Measurements from ENCODE around the gene PCDHA12.
"Not testable (repeated sequence)": the region's sequence is repeated elsewhere in the genome, so short reads cannot be mapped to it uniquely, and the experiment has no call there.

The PCDHA12 gene, protein sequence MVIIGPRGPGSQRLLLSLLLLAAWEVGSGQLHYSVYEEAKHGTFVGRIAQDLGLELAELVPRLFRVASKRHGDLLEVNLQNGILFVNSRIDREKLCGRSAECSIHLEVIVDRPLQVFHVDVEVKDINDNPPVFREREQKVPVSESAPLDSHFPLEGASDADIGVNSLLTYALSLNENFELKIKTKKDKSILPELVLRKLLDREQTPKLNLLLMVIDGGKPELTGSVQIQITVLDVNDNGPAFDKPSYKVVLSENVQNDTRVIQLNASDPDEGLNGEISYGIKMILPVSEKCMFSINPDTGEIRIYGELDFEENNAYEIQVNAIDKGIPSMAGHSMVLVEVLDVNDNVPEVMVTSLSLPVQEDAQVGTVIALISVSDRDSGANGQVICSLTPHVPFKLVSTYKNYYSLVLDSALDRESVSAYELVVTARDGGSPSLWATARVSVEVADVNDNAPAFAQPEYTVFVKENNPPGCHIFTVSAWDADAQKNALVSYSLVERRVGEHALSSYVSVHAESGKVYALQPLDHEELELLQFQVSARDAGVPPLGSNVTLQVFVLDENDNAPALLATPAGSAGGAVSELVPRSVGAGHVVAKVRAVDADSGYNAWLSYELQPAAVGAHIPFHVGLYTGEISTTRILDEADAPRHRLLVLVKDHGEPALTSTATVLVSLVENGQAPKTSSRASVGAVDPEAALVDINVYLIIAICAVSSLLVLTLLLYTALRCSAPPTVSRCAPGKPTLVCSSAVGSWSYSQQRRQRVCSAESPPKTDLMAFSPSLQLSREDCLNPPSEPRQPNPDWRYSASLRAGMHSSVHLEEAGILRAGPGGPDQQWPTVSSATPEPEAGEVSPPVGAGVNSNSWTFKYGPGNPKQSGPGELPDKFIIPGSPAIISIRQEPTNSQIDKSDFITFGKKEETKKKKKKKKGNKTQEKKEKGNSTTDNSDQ

DNA sequence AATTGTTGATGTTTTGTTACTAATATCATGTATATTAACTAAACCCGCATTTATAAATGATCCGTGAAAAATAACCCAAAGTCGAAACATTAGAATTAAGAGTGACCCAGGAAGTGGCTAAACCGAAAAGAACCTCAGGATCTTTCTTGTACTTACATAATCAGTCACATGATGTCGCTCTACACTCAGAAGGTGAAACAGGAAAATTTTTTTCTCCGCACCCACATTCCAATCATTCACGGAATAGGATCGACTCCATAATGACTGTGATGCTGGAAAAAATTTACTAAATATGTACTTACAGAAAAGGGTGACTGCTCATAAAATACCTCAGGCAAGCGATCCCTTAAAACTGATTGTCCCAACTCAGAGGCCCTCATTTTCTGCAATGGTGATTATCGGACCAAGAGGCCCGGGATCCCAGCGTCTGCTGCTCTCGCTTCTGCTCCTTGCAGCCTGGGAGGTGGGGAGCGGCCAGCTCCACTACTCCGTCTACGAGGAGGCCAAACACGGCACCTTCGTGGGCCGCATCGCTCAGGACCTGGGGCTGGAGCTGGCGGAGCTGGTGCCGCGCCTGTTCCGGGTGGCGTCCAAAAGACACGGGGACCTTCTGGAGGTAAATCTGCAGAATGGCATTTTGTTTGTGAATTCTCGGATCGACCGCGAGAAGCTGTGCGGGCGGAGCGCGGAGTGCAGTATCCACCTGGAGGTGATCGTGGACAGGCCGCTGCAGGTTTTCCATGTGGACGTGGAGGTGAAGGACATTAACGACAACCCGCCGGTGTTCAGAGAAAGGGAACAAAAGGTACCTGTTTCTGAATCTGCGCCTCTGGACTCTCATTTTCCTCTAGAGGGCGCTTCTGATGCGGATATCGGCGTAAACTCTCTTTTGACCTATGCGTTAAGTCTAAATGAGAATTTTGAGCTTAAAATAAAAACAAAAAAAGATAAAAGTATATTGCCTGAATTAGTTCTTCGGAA is at the start of gene PCDHA12:
Gene PCDHA12, plus strand, starts transcription at position 224 of the 981 bp plus-strand sequence. Its CDS starts 165 bp downstream, at position 389.
- DNase-seq: no peak

- peak; percentile 52 for DNase-seq
These were observed 47.3 kb upstream of the PCDHA12 start, which contains the start of gene PCDHA6 for GRCh38 chr5:140827704-140828361. Gene PCDHA6 (plus strand): TSS chr5:140827960. CDS start chr5:140828092, 132 bp downstream.

DNA sequence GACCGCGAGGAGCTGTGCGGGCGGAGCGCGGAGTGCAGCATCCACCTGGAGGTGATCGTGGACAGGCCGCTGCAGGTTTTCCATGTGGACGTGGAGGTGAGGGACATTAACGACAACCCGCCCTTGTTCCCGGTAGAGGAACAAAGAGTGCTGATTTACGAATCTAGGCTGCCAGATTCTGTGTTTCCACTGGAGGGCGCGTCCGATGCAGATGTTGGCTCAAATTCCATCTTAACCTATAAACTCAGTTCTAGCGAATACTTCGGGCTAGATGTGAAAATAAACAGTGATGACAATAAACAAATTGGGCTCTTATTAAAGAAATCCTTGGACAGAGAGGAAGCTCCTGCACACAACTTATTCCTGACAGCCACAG is 46.8 kb upstream of the PCDHA12 start:
- DNase-seq: peak; percentile 5

- not testable (repeated sequence) for DNase-seq
These were observed 45.3 kb upstream of the PCDHA12 start for GRCh38 chr5:140829511-140830501.

DNA sequence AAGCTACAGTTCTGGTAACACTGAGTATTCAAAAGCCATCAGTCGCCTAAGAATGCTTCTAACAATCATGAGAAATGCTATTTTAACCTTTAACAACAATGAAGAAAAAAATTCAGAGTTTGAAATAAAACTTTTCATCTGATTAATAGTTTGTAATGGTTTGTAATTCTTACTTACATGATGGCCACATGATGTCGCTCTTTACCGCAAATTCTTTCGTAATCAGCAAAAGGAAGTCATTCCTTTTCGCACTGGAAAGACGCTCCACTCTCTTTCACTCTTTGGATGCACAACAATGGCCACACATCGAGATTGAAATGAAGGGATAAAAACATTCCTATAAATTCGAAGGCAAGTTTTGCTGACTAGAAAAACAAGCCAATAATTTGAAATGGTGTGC is 41.1 kb upstream of the PCDHA12 start, which contains the start of gene PCDHA7:
Gene PCDHA7, plus strand, starts transcription at position 277 of the 400 bp plus-strand sequence. Its CDS starts 115 bp downstream, at position 392.
- no peak for DNase-seq

DNA sequence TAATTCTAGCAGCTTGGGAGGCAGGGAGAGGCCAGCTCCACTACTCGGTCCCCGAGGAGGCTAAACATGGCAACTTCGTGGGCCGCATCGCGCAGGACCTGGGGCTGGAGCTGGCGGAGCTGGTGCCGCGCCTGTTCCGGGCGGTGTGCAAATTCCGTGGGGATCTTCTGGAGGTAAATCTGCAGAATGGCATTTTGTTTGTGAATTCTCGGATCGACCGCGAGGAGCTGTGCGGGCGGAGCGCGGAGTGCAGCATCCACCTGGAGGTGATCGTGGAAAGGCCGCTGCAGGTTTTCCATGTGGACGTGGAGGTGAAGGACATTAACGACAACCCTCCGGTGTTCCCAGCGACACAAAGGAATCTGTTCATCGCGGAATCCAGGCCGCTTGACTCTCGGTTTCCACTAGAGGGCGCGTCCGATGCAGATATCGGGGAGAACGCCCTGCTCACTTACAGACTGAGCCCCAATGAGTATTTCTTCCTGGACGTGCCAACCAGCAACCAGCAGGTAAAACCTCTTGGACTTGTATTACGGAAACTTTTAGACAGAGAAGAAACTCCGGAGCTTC is 40.6 kb upstream of the PCDHA12 start:
- not testable (repeated sequence) for DNase-seq

- no peak for DNase-seq
These were observed 39.2 kb upstream of the PCDHA12 start for GRCh38 chr5:140835622-140836510.

DNA sequence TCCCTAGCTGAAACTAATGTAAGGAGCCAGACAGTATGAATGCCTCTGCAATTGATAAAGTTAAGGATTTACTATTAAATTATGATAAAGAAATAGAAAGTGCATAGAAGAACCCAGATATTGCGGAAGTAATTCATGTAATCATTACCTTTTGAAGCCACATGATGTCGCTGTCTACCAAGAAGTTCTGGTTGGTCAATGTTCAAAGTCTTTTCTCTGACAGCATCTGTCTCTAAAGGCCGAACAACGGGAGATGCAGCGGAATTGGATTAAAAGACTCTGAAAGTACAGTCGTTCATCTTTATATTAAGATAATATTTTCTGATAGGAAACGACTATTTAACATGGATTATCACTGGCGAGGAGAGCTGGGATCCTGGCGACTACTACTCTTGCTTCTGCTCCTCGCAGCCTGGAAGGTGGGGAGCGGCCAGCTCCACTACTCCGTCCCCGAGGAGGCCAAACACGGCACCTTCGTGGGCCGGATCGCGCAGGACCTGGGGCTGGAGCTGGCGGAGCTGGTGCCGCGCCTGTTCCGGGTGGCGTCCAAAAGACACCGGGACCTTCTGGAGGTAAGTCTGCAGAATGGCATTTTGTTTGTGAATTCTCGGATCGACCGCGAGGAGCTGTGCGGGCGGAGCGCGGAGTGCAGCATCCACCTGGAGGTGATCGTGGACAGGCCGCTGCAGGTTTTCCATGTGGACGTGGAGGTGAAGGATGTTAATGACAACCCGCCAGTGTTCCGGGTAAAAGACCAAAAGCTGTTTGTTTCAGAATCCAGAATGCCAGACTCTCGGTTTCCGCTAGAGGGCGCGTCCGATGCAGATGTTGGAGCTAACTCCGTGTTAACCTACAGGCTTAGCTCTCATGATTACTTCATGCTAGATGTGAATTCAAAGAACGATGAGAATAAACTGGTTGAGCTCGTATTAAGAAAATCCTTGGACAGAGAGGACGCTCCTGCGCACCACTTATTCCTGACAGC is 33.8 kb upstream of the PCDHA12 start, which contains the start of gene PCDHA8:
Gene PCDHA8, plus strand, starts transcription at position 210 of the 985 bp plus-strand sequence. Its CDS starts 135 bp downstream, at position 345.
- DNase-seq: no peak

GRCh38 chr5:140842798-140843733 is 32.0 kb upstream of the PCDHA12 start:
- DNase-seq: no peak

GRCh38 chr5:140848139-140849102 is 26.7 kb upstream of the PCDHA12 start, which contains the start of gene PCDHA9:
Gene PCDHA9 (plus strand): TSS chr5:140848382. CDS start chr5:140848496, 114 bp downstream.
- DNase-seq: not testable (repeated sequence)

GRCh38 chr5:140849831-140850634 is 25.1 kb upstream of the PCDHA12 start:
- DNase-seq: not testable (repeated sequence)

GRCh38 chr5:140855772-140856674 is 19.1 kb upstream of the PCDHA12 start, which contains the start of gene PCDHA10:
Gene PCDHA10 (plus strand): TSS chr5:140855897. CDS start chr5:140856049, 152 bp downstream.
- DNase-seq: no peak

All from NCI-H2227 treated with DMSO at 0.1 percent for 48 hours (cell line).